ENCODE results near the gene ADGRV1.

ADGRV1 gene

GRCh38 chr5:90689064-90689463, 130.5 kb downstream of the ADGRV1 start:
- peaks cover 69% of the 10 kb centered on the region for H3K36me3 ChIP-seq (ENCODE audit: insufficient read depth, low read length)
- H3K4me1 ChIP-seq (ENCODE audit: insufficient read depth, low read length): no peaks in the 10 kb centered on the region

GRCh38 chr5:90690307-90690706, 131.7 kb downstream of the ADGRV1 start:
- Histone ChIP-seq H3K36me3 (ENCODE audit: insufficient read depth, low read length) (peaks cover 71% of the 10 kb centered on the region), H3K9me3 (ENCODE audit: insufficient read depth, low read depth, low read length) (no peaks in the 10 kb centered on the region), H3K4me1 (ENCODE audit: insufficient read depth, low read length) (no peaks in the 10 kb centered on the region), H3K27me3 (ENCODE audit: insufficient read depth, low read length) (no peaks in the 10 kb centered on the region), H3K9ac (ENCODE audit: low read depth, low read length) (no peak overlapping the region), H3K4me3 (ENCODE audit: low read length) (no peak overlapping the region), H3K27ac (ENCODE audit: low read depth, low read length) (no peak overlapping the region)

More at GRCh38 chr5:90689064-90689463, 130.5 kb downstream of the ADGRV1 start:
- Histone ChIP-seq H3K9me3 (ENCODE audit: insufficient read depth, low read depth, low read length) (no peaks in the 10 kb centered on the region), H3K9ac (ENCODE audit: low read depth, low read length) (no peak overlapping the region), H3K27me3 (ENCODE audit: insufficient read depth, low read length) (no peaks in the 10 kb centered on the region), H3K27ac (ENCODE audit: low read depth, low read length) (no peak overlapping the region), H3K4me3 (ENCODE audit: low read length) (no peak overlapping the region)
- 95% methylated on average over 2 of the region's 2 CpGs for WGBS

GRCh38 chr5:90691533-90691932, 132.9 kb downstream of the ADGRV1 start:
- 95% methylated on average over 4 of the region's 4 CpGs for WGBS
- Histone ChIP-seq H3K4me3 (ENCODE audit: low read length) (no peak overlapping the region), H3K9me3 (ENCODE audit: insufficient read depth, low read depth, low read length) (no peaks in the 10 kb centered on the region), H3K9ac (ENCODE audit: low read depth, low read length) (no peak overlapping the region), H3K4me1 (ENCODE audit: insufficient read depth, low read length) (no peaks in the 10 kb centered on the region), H3K27ac (ENCODE audit: low read depth, low read length) (no peak overlapping the region), H3K36me3 (ENCODE audit: insufficient read depth, low read length) (peaks cover 70% of the 10 kb centered on the region), H3K27me3 (ENCODE audit: insufficient read depth, low read length) (no peaks in the 10 kb centered on the region)

- WGBS: 90% methylated on average over 2 of the region's 2 CpGs
- H3K4me3 ChIP-seq (ENCODE audit: low read length): no peak overlapping the region
- H3K9me3 ChIP-seq (ENCODE audit: insufficient read depth, low read depth, low read length): no peaks in the 10 kb centered on the region
- H3K4me1 ChIP-seq (ENCODE audit: insufficient read depth, low read length): no peaks in the 10 kb centered on the region
- H3K27me3 ChIP-seq (ENCODE audit: insufficient read depth, low read length): no peaks in the 10 kb centered on the region
- no peak overlapping the region for H3K9ac ChIP-seq (ENCODE audit: low read depth, low read length)
- no peak overlapping the region for H3K27ac ChIP-seq (ENCODE audit: low read depth, low read length)
- H3K36me3 ChIP-seq (ENCODE audit: insufficient read depth, low read length): peaks cover 58% of the 10 kb centered on the region
These were observed 137.6 kb downstream of the ADGRV1 start for GRCh38 chr5:90696153-90696552.

GRCh38 chr5:90700299-90700698, 141.7 kb downstream of the ADGRV1 start:
- Histone ChIP-seq H3K27ac (ENCODE audit: low read depth, low read length) (no peak overlapping the region), H3K9ac (ENCODE audit: low read depth, low read length) (no peak overlapping the region), H3K9me3 (ENCODE audit: insufficient read depth, low read depth, low read length) (no peaks in the 10 kb centered on the region), H3K36me3 (ENCODE audit: insufficient read depth, low read length) (peaks cover 45% of the 10 kb centered on the region), H3K4me1 (ENCODE audit: insufficient read depth, low read length) (no peaks in the 10 kb centered on the region), H3K4me3 (ENCODE audit: low read length) (no peak overlapping the region), H3K27me3 (ENCODE audit: insufficient read depth, low read length) (no peaks in the 10 kb centered on the region)
- WGBS: 100% methylated on average over 2 of the region's 2 CpGs

GRCh38 chr5:90703932-90704331, 145.3 kb downstream of the ADGRV1 start:
- H3K27me3 ChIP-seq (ENCODE audit: insufficient read depth, low read length): no peaks in the 10 kb centered on the region
- no peak overlapping the region for H3K27ac ChIP-seq (ENCODE audit: low read depth, low read length)
- no peak overlapping the region for H3K4me3 ChIP-seq (ENCODE audit: low read length)
- H3K9ac ChIP-seq (ENCODE audit: low read depth, low read length): no peak overlapping the region
- H3K36me3 ChIP-seq (ENCODE audit: insufficient read depth, low read length): peaks cover 50% of the 10 kb centered on the region
- H3K4me1 ChIP-seq (ENCODE audit: insufficient read depth, low read length): peaks cover 4% of the 10 kb centered on the region; the same call in 1 of the 2 replicates
- no peaks in the 10 kb centered on the region for H3K9me3 ChIP-seq (ENCODE audit: insufficient read depth, low read depth, low read length)

GRCh38 chr5:90707698-90708097, 149.1 kb downstream of the ADGRV1 start:
- Histone ChIP-seq H3K27me3 (ENCODE audit: insufficient read depth, low read length) (no peaks in the 10 kb centered on the region), H3K27ac (ENCODE audit: low read depth, low read length) (no peak overlapping the region), H3K36me3 (ENCODE audit: insufficient read depth, low read length) (peaks cover 75% of the 10 kb centered on the region), H3K4me1 (ENCODE audit: insufficient read depth, low read length) (peaks cover 4% of the 10 kb centered on the region; the same call in 1 of the 2 replicates), H3K9ac (ENCODE audit: low read depth, low read length) (no peak overlapping the region), H3K4me3 (ENCODE audit: low read length) (no peak overlapping the region), H3K9me3 (ENCODE audit: insufficient read depth, low read depth, low read length) (no peaks in the 10 kb centered on the region)
- WGBS: no CpG with 5 or more reads among the region's 1 CpG

- Histone ChIP-seq H3K27me3 (ENCODE audit: insufficient read depth, low read length) (no peaks in the 10 kb centered on the region), H3K27ac (ENCODE audit: low read depth, low read length) (no peak overlapping the region), H3K9me3 (ENCODE audit: insufficient read depth, low read depth, low read length) (no peaks in the 10 kb centered on the region), H3K36me3 (ENCODE audit: insufficient read depth, low read length) (peaks cover 66% of the 10 kb centered on the region), H3K9ac (ENCODE audit: low read depth, low read length) (no peak overlapping the region), H3K4me1 (ENCODE audit: insufficient read depth, low read length) (peaks cover 4% of the 10 kb centered on the region; the same call in 1 of the 2 replicates), H3K4me3 (ENCODE audit: low read length) (no peak overlapping the region)
- WGBS: 93% methylated on average over 1 of the region's 1 CpG
These were observed 150.9 kb downstream of the ADGRV1 start for GRCh38 chr5:90709323-90710155.

GRCh38 chr5:90718387-90718786, 159.8 kb downstream of the ADGRV1 start:
- Histone ChIP-seq H3K9me3 (ENCODE audit: insufficient read depth, low read depth, low read length) (no peaks in the 10 kb centered on the region), H3K27me3 (ENCODE audit: insufficient read depth, low read length) (no peaks in the 10 kb centered on the region), H3K9ac (ENCODE audit: low read depth, low read length) (no peak overlapping the region), H3K36me3 (ENCODE audit: insufficient read depth, low read length) (peaks cover 51% of the 10 kb centered on the region), H3K27ac (ENCODE audit: low read depth, low read length) (no peak overlapping the region), H3K4me1 (ENCODE audit: insufficient read depth, low read length) (no peaks in the 10 kb centered on the region), H3K4me3 (ENCODE audit: low read length) (no peak overlapping the region)

GRCh38 chr5:90739567-90739966, 181.0 kb downstream of the ADGRV1 start:
- Histone ChIP-seq H3K27me3 (ENCODE audit: insufficient read depth, low read length) (no peaks in the 10 kb centered on the region), H3K4me1 (ENCODE audit: insufficient read depth, low read length) (no peaks in the 10 kb centered on the region), H3K27ac (ENCODE audit: low read depth, low read length) (no peak overlapping the region), H3K9ac (ENCODE audit: low read depth, low read length) (no peak overlapping the region), H3K36me3 (ENCODE audit: insufficient read depth, low read length) (peaks cover 34% of the 10 kb centered on the region), H3K4me3 (ENCODE audit: low read length) (no peak overlapping the region), H3K9me3 (ENCODE audit: insufficient read depth, low read depth, low read length) (no peaks in the 10 kb centered on the region; the same call in 1 of the 2 replicates)
- WGBS: 94% methylated on average over 1 of the region's 1 CpG

- H3K9ac ChIP-seq (ENCODE audit: low read depth, low read length): no peak overlapping the region
- no peak overlapping the region for H3K4me3 ChIP-seq (ENCODE audit: low read length)
- no peaks in the 10 kb centered on the region; the same call in 1 of the 2 replicates for H3K9me3 ChIP-seq (ENCODE audit: insufficient read depth, low read depth, low read length)
- WGBS: 87% methylated on average over 4 of the region's 4 CpGs
- no peaks in the 10 kb centered on the region for H3K4me1 ChIP-seq (ENCODE audit: insufficient read depth, low read length)
- H3K36me3 ChIP-seq (ENCODE audit: insufficient read depth, low read length): peaks cover 41% of the 10 kb centered on the region
- no peaks in the 10 kb centered on the region for H3K27me3 ChIP-seq (ENCODE audit: insufficient read depth, low read length)
- H3K27ac ChIP-seq (ENCODE audit: low read depth, low read length): no peak overlapping the region
These were observed 181.7 kb downstream of the ADGRV1 start for GRCh38 chr5:90740244-90740799.
